Right cardiac atrium (tissue), 5 donors: ENCODE data around the gene A4GALT. TPM values are rescaled to one million over a fixed set of nuclear protein-coding genes. Genes with fewer than 3 reads are reported as not detected.

Source experiments
- ATAC-seq, 2 donors: fragments of 200-7000 bp; cut with Tn5 transposase; one replicate each; pipeline versions ENCODE4 v1.8.0 to v1.9.1; 2020; ENCODE audit warnings: moderate library complexity in 2 of 2, mild to moderate bottlenecking in 1 of 2
- DNase-seq, 3 donors: peaks; one replicate each; pipeline ENCODE4 v3.0.0-alpha.2; 2020
- H3K27ac ChIP-seq: one replicate; pipeline ENCODE4 v1.5.1; 2013; ENCODE audit warnings: mild to moderate bottlenecking, low read length, control low read depth, moderate library complexity
- H3K27me3 ChIP-seq: one replicate; pipeline ENCODE4 v1.6.1; 2013; ENCODE audit not compliant: control insufficient read depth, insufficient read depth
- H3K4me1 ChIP-seq: one replicate; pipeline ENCODE4 v1.6.1; 2013; ENCODE audit warnings: low read length; ENCODE audit not compliant: control insufficient read depth, insufficient read depth
- H3K4me3 ChIP-seq: one replicate; pipeline ENCODE4 v1.5.1; 2013; ENCODE audit warnings: low read length, control low read depth
- H3K9me3 ChIP-seq: one replicate; pipeline ENCODE4 v1.6.1; 2013; ENCODE audit warnings: low read length; ENCODE audit not compliant: control insufficient read depth
- WGBS: extraction: QIAGEN DNeasy Blood & Tissue Kit; methylation state at CpG from one replicate; pipeline ENCODE4 v1.1.7; 2013; 5-methylcytosine and 5-hydroxymethylcytosine counted together
- intact Hi-C, 4 donors: fragments of 100-400 bp; cut with DNase I; formaldehyde crosslinking; loops; one replicate each; pipeline versions ENCODE4 v1.11.0 to v1.14.0; 2022 to 2023
- polyA plus RNA-seq: library from polyadenylated mRNA; stranded (reverse); fragments of 200-250 nt; gene quantifications from one replicate; pipeline ENCODE4 v1.2.3, GENCODE V29; 2013
- total RNA-seq, 4 donors: library from RNA; stranded (reverse); fragmentation: NEBNext Ultra II Directional; extraction: Animal tissue kit (Norgen Biotek cat#: 25700); gene quantifications; one replicate each; pipeline ENCODE4 v1.2.1, GENCODE V29; 2021
- donor health status: healthy with polysubstance abuse.
- donor health status: DM: no; HTN: yes; CAD: no.
- donor health status: DM: no; HTN: no; CAD: no.
- donor health status: DM: no; HTN: yes; CAD: no; lungs with severe emphysema.
- donor health status: DM: yes; HTN: yes; CAD: no.

Gene A4GALT
- total and polyA plus RNA-seq, 5 donors, result 66.3 to 103 (median 85.5) TPM

DNA sequence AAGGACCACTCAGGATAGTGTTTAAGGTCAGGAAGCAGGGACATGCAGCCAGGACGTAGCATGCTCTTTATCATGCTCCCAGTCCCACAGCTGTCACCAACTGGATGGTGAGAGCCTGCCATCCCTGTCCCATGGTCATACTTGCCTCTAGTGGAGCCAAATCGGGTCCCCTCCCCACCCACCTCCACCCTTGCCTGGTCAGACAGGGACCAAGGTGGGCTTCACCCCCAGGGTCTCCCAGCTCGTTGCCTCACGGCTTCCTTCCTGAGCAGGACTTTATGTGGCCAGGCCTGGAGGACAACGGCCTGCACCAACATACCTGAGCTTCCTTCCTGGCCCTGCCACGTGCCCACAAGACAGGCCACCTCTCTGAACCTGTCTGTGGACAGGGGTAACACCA is 19.8 kb downstream of the A4GALT start:
- peaks cover 28% of the 10 kb centered on the region for H3K4me1 ChIP-seq
- H3K9me3 ChIP-seq, result no peaks in the 10 kb centered on the region
- 67% methylated on average over 6 of the region's 6 CpGs for WGBS
- ATAC-seq (no peak), DNase-seq (peak in 2 of 3 donors; percentile 57 to 58)
- peak overlapping the region; percentile 66 for H3K27ac ChIP-seq
- H3K27me3 ChIP-seq, result no peaks in the 10 kb centered on the region
- H3K4me3 ChIP-seq, result no peak overlapping the region
- intact Hi-C loops, result no loop called here

DNA sequence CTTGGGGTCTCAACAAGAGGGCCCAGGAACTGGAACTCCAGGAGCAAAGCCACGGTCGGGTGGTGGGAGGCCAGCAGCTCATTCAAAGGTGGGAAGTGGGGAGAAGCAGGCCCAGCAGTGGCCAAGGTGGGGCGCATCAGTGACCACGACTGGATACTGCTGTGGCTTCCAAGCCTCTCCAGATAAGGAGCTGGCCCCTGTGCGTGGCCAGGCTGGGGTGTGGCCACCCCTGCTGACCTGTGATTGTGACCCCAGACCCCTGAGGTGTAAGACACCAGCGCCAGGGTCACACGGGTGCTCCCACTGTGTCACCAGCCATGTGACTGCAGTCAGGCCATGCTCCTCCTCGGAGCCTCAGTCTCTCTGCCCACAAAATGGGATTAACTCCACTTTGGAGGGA is 20.3 kb downstream of the A4GALT start:
- peak overlapping the region; percentile 90 for H3K27ac ChIP-seq
- ATAC-seq (no peak), DNase-seq (peak in 2 of 3 donors; percentile 30 to 55)
- H3K4me3 ChIP-seq, result no peak overlapping the region
- H3K4me1 ChIP-seq, result peaks cover 28% of the 10 kb centered on the region
- no peaks in the 10 kb centered on the region for H3K27me3 ChIP-seq
- 73% methylated on average over 8 of the region's 8 CpGs for WGBS
- H3K9me3 ChIP-seq, result no peaks in the 10 kb centered on the region
- intact Hi-C loops, result no loop called here

GRCh38 chr22:42699976-42700352 is 20.7 kb downstream of the A4GALT start:
- 86% methylated on average over 12 of the region's 12 CpGs for WGBS
- DNase-seq, result peak in 2 of 3 donors; percentile 45 to 50

GRCh38 chr22:42699281-42699975 is 21.2 kb downstream of the A4GALT start:
- intact Hi-C loops, result no loop called here
- Histone ChIP-seq H3K9me3 (no peaks in the 10 kb centered on the region), H3K4me3 (no peak overlapping the region), H3K4me1 (peaks cover 30% of the 10 kb centered on the region), H3K27ac (peak overlapping the region; percentile 90), H3K27me3 (no peaks in the 10 kb centered on the region)
- 54% methylated on average over 17 of the region's 17 CpGs for WGBS
- peak in 2 of 3 donors; percentile 52 to 71 for DNase-seq
- ATAC-seq, result no peak

More at GRCh38 chr22:42699976-42700352, 20.7 kb downstream of the A4GALT start:
- peaks cover 30% of the 10 kb centered on the region for H3K4me1 ChIP-seq
- ATAC-seq, result no peak
- H3K9me3 ChIP-seq, result no peaks in the 10 kb centered on the region
- no peak overlapping the region for H3K4me3 ChIP-seq
- intact Hi-C loops, result no loop called here
- peak overlapping the region; percentile 90 for H3K27ac ChIP-seq
- H3K27me3 ChIP-seq, result no peaks in the 10 kb centered on the region

GRCh38 chr22:42697542-42698013 is 23.1 kb downstream of the A4GALT start:
- 18% methylated on average over 16 of the region's 16 CpGs for WGBS
- H3K27me3 ChIP-seq, result no peaks in the 10 kb centered on the region
- ATAC-seq (peak; percentile 88 to 93), DNase-seq (peak; percentile 90 to 95 (median 94))
- no peaks in the 10 kb centered on the region for H3K9me3 ChIP-seq
- intact Hi-C loops, result no loop called here
- peak overlapping the region; percentile 93 for H3K27ac ChIP-seq
- peaks cover 26% of the 10 kb centered on the region for H3K4me1 ChIP-seq
- H3K4me3 ChIP-seq, result no peak overlapping the region

GRCh38 chr22:42696331-42696967 is 24.2 kb downstream of the A4GALT start:
- intact Hi-C loops, result no loop called here

DNA sequence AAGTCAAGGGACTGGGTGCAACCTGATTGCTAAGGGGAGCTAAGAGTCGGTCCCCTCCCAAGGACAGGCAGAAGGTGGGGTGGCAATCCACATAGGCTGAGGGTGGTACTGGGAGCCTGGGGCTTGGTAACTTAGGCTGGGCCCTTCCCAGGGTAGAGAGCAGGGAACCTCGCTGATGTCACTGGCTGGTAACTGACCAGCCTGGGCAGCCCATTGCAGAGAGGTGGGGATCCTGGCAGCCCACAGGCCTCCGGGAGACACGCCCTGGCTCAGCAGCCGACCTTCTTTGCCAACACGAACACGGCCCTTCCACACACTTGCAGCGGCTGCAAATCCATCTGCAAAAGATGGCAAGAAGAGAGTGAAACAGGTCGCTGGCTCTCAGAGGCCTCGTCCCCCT is 25.4 kb downstream of the A4GALT start:
- H3K4me3 ChIP-seq, result no peak overlapping the region
- H3K27me3 ChIP-seq, result no peaks in the 10 kb centered on the region
- peak; percentile 55 to 82 (median 79) for DNase-seq
- H3K27ac ChIP-seq, result peak overlapping the region; percentile 90
- WGBS, result 48% methylated on average over 10 of the region's 10 CpGs
- peak; percentile 6 to 22 for ATAC-seq
- H3K9me3 ChIP-seq, result no peaks in the 10 kb centered on the region
- H3K4me1 ChIP-seq, result peaks cover 19% of the 10 kb centered on the region
- intact Hi-C loops, result no loop called here

More at GRCh38 chr22:42696331-42696967, 24.2 kb downstream of the A4GALT start:
- Histone ChIP-seq H3K4me3 (no peak overlapping the region), H3K9me3 (no peaks in the 10 kb centered on the region), H3K27ac (peak overlapping the region; percentile 93), H3K27me3 (no peaks in the 10 kb centered on the region), H3K4me1 (peaks cover 22% of the 10 kb centered on the region)
- 86% methylated on average over 10 of the region's 10 CpGs for WGBS
- ATAC-seq, result no peak
- DNase-seq, result peak in 2 of 3 donors; percentile 42 to 48

GRCh38 chr22:42693763-42694683 is 26.6 kb downstream of the A4GALT start:
- intact Hi-C loops, result no loop called here
- peak in 2 of 3 donors; percentile 43 to 46 for DNase-seq

GRCh38 chr22:42693055-42693762 is 27.5 kb downstream of the A4GALT start:
- Histone ChIP-seq H3K27me3 (no peaks in the 10 kb centered on the region), H3K4me3 (no peak overlapping the region), H3K27ac (no peak overlapping the region), H3K4me1 (peaks cover 17% of the 10 kb centered on the region), H3K9me3 (no peaks in the 10 kb centered on the region)
- WGBS, result 92% methylated on average over 51 of the region's 51 CpGs
- intact Hi-C loops, result no loop called here
- no peak for ATAC-seq
- peak in 2 of 3 donors; percentile 51 to 56 for DNase-seq

More at GRCh38 chr22:42693763-42694683, 26.6 kb downstream of the A4GALT start:
- H3K27ac ChIP-seq, result no peak overlapping the region
- H3K27me3 ChIP-seq, result no peaks in the 10 kb centered on the region
- H3K9me3 ChIP-seq, result no peaks in the 10 kb centered on the region
- ATAC-seq, result no peak
- no peak overlapping the region for H3K4me3 ChIP-seq
- H3K4me1 ChIP-seq, result peaks cover 15% of the 10 kb centered on the region
- 91% methylated on average over 25 of the region's 25 CpGs for WGBS
